Heart left ventricle (tissue), 16 donors: Measurements from ENCODE around the gene GHR. TPM values are rescaled to one million over a fixed set of nuclear protein-coding genes. Genes with fewer than 3 reads are reported as not detected.

Experiments used
- ATAC-seq, 4 donors: fragments of 200-7000 bp; cut with Tn5 transposase; one replicate each; pipeline ENCODE4 v1.9.1; 2020 to 2022; ENCODE audit warnings: moderate library complexity in 4 of 4, mild to moderate bottlenecking in 3 of 4, moderate number of reproducible peaks in 1 of 4
- DNase-seq, 5 donors: peaks; one replicate each; pipeline ENCODE4 v3.0.0-alpha.2; 2020
- H3K27ac ChIP-seq, 12 donors: fragments of 200-600 bp; sonication (generic) in 4 of 12; one replicate each; pipeline versions ENCODE4 v1.5.0 to v1.8.0; 2016 to 2022; ENCODE audit warnings: mild to moderate bottlenecking in 2 of 12
- H3K27me3 ChIP-seq, 9 donors: fragments of 200-600 bp; sonication (generic) in 2 of 9; one replicate each; pipeline versions ENCODE4 v1.5.1 to v1.8.0; 2016 to 2022; ENCODE audit warnings: mild to moderate bottlenecking in 3 of 9
- H3K36me3 ChIP-seq, 9 donors: fragments of 200-600 bp; sonication (generic) in 2 of 9; one replicate each; pipeline versions ENCODE4 v1.5.0 to v1.8.0; 2018 to 2022; ENCODE audit warnings: mild to moderate bottlenecking in 2 of 9
- H3K4me1 ChIP-seq, 12 donors: fragments of 200-600 bp; sonication (generic) in 4 of 12; one replicate each; pipeline versions ENCODE4 v1.5.0 to v1.8.0; 2016 to 2022; ENCODE audit warnings: mild to moderate bottlenecking in 3 of 12
- H3K4me3 ChIP-seq, 12 donors: fragments of 200-600 bp; sonication (generic) in 4 of 12; one replicate each; pipeline versions ENCODE4 v1.5.0 to v1.8.0; 2017 to 2022; ENCODE audit warnings: mild to moderate bottlenecking in 9 of 12, moderate library complexity in 4 of 12
- H3K9me3 ChIP-seq, 12 donors: fragments of 200-600 bp; sonication (generic) in 4 of 12; one replicate each; pipeline versions ENCODE4 v1.5.0 to v1.8.0; 2016 to 2022; ENCODE audit warnings: mild to moderate bottlenecking in 1 of 12
- POLR2A ChIP-seq, 2 donors: fragments of 450-650 bp; IDR thresholded peaks; one replicate each; pipeline ENCODE4 v1.6.1; 2017; ENCODE audit warnings: antibody characterized with exemption in 2 of 2, mild to moderate bottlenecking in 2 of 2, moderate library complexity in 2 of 2
- WGBS, 4 donors: extraction: QIAGEN DNeasy Blood & Tissue Kit in 2 of 4; methylation state at CpG; one replicate each; pipeline versions ENCODE4 v1.1.5 to v1.1.7; 2013 to 2018; 5-methylcytosine and 5-hydroxymethylcytosine counted together
- intact Hi-C, 10 donors: fragments of 100-400 bp; cut with DNase I; formaldehyde crosslinking; loops; one replicate each; pipeline versions ENCODE4 v1.11.1 to v1.14.2; 2022
- polyA plus RNA-seq, 2 donors: library from polyadenylated mRNA; stranded (reverse); fragments of 200-250 nt; gene quantifications; one replicate each; pipeline ENCODE4 v1.2.3, GENCODE V29; 2013
- total RNA-seq, 9 donors: library from RNA; depleted of rRNA in 2 of 9; stranded (reverse); fragments of >200 nt in 2 of 9; fragmentation: NEBNext Ultra II Directional in 3 of 9; extraction: Animal tissue kit (Norgen Biotek cat#: 25700) in 3 of 9; gene quantifications; one replicate each; pipeline versions ENCODE4 v1.1.0 to v1.2.4, GENCODE V29; 2016 to 2023
- TF ChIP-seq, protein P1 (sequence below), 12 donors: fragments of 200-600 bp; sonication (generic) in 4 of 12; IDR thresholded peaks; one replicate each; pipeline versions ENCODE4 v1.5.0 to v1.8.0; 2018 to 2022; ENCODE audit warnings: antibody characterized with exemption in 12 of 12, mild to moderate bottlenecking in 5 of 12
- donor health status: ischemic (EF 13 %, LVEDD 7.1; RV severe dilation, severe dysfunction).
- donor health status: healthy with polysubstance abuse.
- donor health status: DM: no; HTN: yes; CAD: no.
- donor health status: DM: no; HTN: no; CAD: no.
- donor health status: ischemic (EF 25% LVEDD 6.9; RV normal size, moderate dysfunction).
- donor health status: ischemic (EF 25% LVEDD 5.7; RV mildly dilated, moderate dysfunction).
- donor health status: healthy.
- donor health status: DM: yes; HTN: yes; CAD: no.
- donor health status: ischemic (EF 35%, LVEDD 5.7; RV mildly dilated, moderate dysfunction).
- donor health status: nonischemic (EF 11% LVEDD 7.7; RV severe dilation, severe dysfunction).
- donor health status: DM: yes; HTN: yes; CAD: no.
- donor health status: PGD.
- donor health status: ischemic (EF 29% LVEDD 5.4; RV normal size, mild dysfunction).
- donor health status: nonischemic (EF 23%, LVEDD 6.1; RV moderate dilation, normal function).

The GHR gene
- total and polyA plus RNA-seq, 11 donors, result 3.4 to 23.2 (median 11.3) TPM

GRCh38 chr5:42397267-42397666 lies 26.0 kb upstream of the GHR start:
- no peaks in the 10 kb centered on the region for H3K27me3 ChIP-seq
- no peaks in the 10 kb centered on the region for H3K36me3 ChIP-seq
- WGBS, 4 donors, result 60 to 67% (median 64%) methylated on average over 8 of the region's 8 CpGs
- peaks cover 0 to 14% (median 9%) of the 10 kb centered on the region in 12 donors for H3K9me3 ChIP-seq
- H3K4me1 ChIP-seq, result no peaks in the 10 kb centered on the region
- peak overlapping the region in 3 of 12 donors; percentile 16 to 53 (median 18) for H3K27ac ChIP-seq
- ATAC-seq (peak; percentile 77 to 94 (median 83)), DNase-seq (peak; percentile 26 to 73 (median 46))
- no peak for TF ChIP-seq POLR2A (IDR thresholded peaks at IDR 0.05)
- TF ChIP-seq, protein P1, sequence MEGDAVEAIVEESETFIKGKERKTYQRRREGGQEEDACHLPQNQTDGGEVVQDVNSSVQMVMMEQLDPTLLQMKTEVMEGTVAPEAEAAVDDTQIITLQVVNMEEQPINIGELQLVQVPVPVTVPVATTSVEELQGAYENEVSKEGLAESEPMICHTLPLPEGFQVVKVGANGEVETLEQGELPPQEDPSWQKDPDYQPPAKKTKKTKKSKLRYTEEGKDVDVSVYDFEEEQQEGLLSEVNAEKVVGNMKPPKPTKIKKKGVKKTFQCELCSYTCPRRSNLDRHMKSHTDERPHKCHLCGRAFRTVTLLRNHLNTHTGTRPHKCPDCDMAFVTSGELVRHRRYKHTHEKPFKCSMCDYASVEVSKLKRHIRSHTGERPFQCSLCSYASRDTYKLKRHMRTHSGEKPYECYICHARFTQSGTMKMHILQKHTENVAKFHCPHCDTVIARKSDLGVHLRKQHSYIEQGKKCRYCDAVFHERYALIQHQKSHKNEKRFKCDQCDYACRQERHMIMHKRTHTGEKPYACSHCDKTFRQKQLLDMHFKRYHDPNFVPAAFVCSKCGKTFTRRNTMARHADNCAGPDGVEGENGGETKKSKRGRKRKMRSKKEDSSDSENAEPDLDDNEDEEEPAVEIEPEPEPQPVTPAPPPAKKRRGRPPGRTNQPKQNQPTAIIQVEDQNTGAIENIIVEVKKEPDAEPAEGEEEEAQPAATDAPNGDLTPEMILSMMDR (IDR thresholded peaks at IDR 0.05), result no peak
- intact Hi-C loops, result no loop called here
- no peak overlapping the region for H3K4me3 ChIP-seq

DNA sequence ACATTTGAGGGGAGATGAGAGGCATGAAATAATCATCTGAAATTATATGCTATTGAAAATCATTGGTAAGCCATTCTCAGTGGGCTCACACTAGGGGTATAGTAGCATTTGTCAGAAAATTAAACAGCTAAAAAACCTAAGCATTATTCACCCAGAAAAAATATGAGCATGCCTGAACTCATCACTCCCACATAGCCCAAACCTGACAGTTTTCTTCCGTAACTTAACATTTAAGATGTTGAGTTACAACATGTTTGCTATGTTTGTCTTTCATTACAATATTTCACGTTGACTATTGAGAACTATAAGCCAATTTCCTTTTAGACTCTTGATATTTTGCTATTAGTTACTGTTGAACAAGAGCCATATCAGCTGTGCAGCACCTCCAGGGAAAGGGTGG lies 23.5 kb upstream of the GHR start:
- DNase-seq (no peak), ATAC-seq (no peak)
- WGBS, 4 donors, result 53 to 71% (median 63%) methylated on average over 2 of the region's 2 CpGs
- TF ChIP-seq, protein P1 (IDR thresholded peaks at IDR 0.05), result no peak
- TF ChIP-seq POLR2A (IDR thresholded peaks at IDR 0.05), result no peak
- Histone ChIP-seq H3K4me1 (no peaks in the 10 kb centered on the region), H3K36me3 (no peaks in the 10 kb centered on the region), H3K27ac (no peak overlapping the region), H3K9me3 (no peaks in the 10 kb centered on the region), H3K4me3 (no peak overlapping the region), H3K27me3 (no peaks in the 10 kb centered on the region)
- intact Hi-C loops, result no loop called here

GRCh38 chr5:42400474-42400873 lies 22.8 kb upstream of the GHR start:
- Histone ChIP-seq H3K27me3 (no peaks in the 10 kb centered on the region), H3K4me3 (no peak overlapping the region), H3K27ac (no peak overlapping the region), H3K36me3 (no peaks in the 10 kb centered on the region), H3K4me1 (peaks cover 0 to 2% (median 0%) of the 10 kb centered on the region in 12 donors), H3K9me3 (no peaks in the 10 kb centered on the region)
- TF ChIP-seq, protein P1 (IDR thresholded peaks at IDR 0.05), result no peak
- no peak for TF ChIP-seq POLR2A (IDR thresholded peaks at IDR 0.05)
- ATAC-seq (no peak), DNase-seq (no peak)
- intact Hi-C loops, result no loop called here
- 90 to 95% (median 94%) methylated on average over 3 of the region's 3 CpGs for WGBS, 4 donors

- intact Hi-C loops, result no loop called here
- no peak for DNase-seq
- Histone ChIP-seq H3K9me3 (no peaks in the 10 kb centered on the region), H3K27me3 (no peaks in the 10 kb centered on the region), H3K27ac (no peak overlapping the region), H3K36me3 (no peaks in the 10 kb centered on the region), H3K4me1 (peaks cover 0 to 2% (median 0%) of the 10 kb centered on the region in 12 donors), H3K4me3 (no peak overlapping the region)
- 89 to 98% (median 90%) methylated on average over 2 of the region's 2 CpGs for WGBS, 4 donors
- TF ChIP-seq POLR2A (IDR thresholded peaks at IDR 0.05), result no peak
- no peak for ATAC-seq
Observed at GRCh38 chr5:42403236-42403635, 20.0 kb upstream of the GHR start.

DNA sequence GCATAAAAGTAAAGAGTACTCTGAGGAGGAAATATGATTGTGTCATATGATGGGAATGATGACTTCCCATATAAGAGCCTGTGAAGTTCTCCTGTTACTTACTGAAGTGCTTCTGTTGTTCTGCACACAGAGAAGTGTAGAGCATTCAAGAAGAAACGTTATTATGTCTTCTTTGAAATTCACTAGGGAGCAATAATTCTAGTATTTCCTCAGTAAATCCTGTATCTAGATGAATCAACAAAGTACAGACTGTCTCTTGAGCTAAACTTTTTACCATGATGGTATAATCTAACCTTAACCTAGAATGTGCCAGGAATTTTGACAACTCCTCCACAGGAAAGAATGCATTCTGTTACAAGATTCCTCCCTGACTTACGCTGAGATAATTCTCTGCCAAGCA lies 18.9 kb upstream of the GHR start:
- no peaks in the 10 kb centered on the region for H3K27me3 ChIP-seq
- 18 to 43% (median 30%) methylated on average over 2 of the region's 2 CpGs for WGBS, 4 donors
- intact Hi-C loops, result no loop called here
- DNase-seq (no peak), ATAC-seq (no peak)
- peaks cover 0 to 2% (median 0%) of the 10 kb centered on the region in 12 donors for H3K4me1 ChIP-seq
- H3K36me3 ChIP-seq, result no peaks in the 10 kb centered on the region
- H3K9me3 ChIP-seq, result no peaks in the 10 kb centered on the region
- no peak overlapping the region for H3K4me3 ChIP-seq
- TF ChIP-seq, protein P1 (IDR thresholded peaks at IDR 0.05), result no peak
- TF ChIP-seq POLR2A (IDR thresholded peaks at IDR 0.05), result no peak
- no peak overlapping the region for H3K27ac ChIP-seq
